ENCODE data around the gene CCDC6. TPM values are rescaled to one million over a fixed set of nuclear protein-coding genes. Genes with fewer than 3 reads are reported as not detected.

The CCDC6 gene
- total and polyA plus RNA-seq, 9 of the 15 experiments (the other 6 are each of a cell fraction or from before 2014, with no cell fraction given), result 10.4 to 41.0 (median 20.9) TPM

DNA sequence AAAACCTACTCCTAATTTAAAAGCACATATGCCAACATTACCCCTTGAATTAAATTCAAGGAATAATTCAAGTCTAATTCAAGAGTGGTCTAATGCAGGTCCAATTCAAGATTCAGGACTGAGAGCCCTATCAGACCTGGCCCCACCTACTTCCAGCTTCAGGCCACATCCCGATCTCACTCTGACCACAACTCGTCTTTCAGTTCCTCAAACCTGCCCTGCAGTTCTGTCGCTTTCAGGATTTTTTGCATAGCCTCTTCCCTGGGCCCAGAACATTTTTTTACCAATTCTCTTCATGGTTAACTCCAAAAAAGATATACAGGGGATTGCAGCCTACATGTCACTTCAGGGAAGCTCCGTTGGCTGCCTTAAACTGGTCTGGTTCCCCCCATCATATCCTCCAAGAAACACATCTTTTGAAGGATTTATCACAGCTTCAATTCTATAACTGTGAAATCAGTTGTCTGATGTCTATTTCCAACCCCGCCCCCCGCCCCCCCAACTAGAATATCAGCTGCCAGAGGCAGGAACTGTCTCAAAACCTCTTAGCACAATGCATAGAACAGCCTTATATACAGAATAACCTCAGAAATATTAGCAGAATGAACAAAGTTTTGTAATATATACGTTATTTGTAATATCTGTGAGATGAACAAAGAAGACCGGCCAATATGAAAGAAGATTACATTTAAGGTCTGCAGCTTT, 20.8 kb downstream of the CCDC6 start (continued):
- TF ChIP-seq MIER1 (IDR thresholded peaks at IDR 0.05; ENCODE audit: low read depth) (no peak), EHMT2 (IDR thresholded peaks at IDR 0.05) (no peak), ETS2 (tag; IDR thresholded peaks at IDR 0.05; ENCODE audit: borderline replicate concordance, poor library complexity, severe bottlenecking) (no peak), CTBP1 (IDR thresholded peaks at IDR 0.05; ENCODE audit: borderline replicate concordance) (peak; percentile 37; the same call in 1 of the 2 replicates), SRSF1 (IDR thresholded peaks at IDR 0.05; ENCODE audit: low read depth, low read length) (no peak), NONO (IDR thresholded peaks at IDR 0.05; ENCODE audit: low read depth in 2 of 2, low read length in 1 of 2) (no peak), FOXJ3 (CRISPR knock-in tag; IDR thresholded peaks at IDR 0.05) (no peak), BCL6 (CRISPR knock-in tag; IDR thresholded peaks at IDR 0.05) (no peak), TCF7L2 (IDR thresholded peaks at IDR 0.05; ENCODE audit: low read depth, low read length) (no peak; the same call in 1 of the 2 replicates), RBM39 (optimal IDR thresholded peaks at IDR 0.05; ENCODE audit: low read depth, low read length) (no peak), ID3 (CRISPR knock-in tag; IDR thresholded peaks at IDR 0.05) (no peak), ID3 (tag; IDR thresholded peaks at IDR 0.05) (no peak), TAF15 (IDR thresholded peaks at IDR 0.05; ENCODE audit: low read depth, low read length) (no peak), ILF3 (IDR thresholded peaks at IDR 0.05; ENCODE audit: borderline replicate concordance) (no peak), POLR2G (IDR thresholded peaks at IDR 0.05; ENCODE audit: low read depth, low read length) (no peak), ZNF140 (CRISPR knock-in tag; IDR thresholded peaks at IDR 0.05) (no peak), U2AF2 (optimal IDR thresholded peaks at IDR 0.05; ENCODE audit: low read depth, low read length) (no peak), FUS (optimal IDR thresholded peaks at IDR 0.05; ENCODE audit: low read depth, low read length) (no peak), MTA2 (IDR thresholded peaks at IDR 0.05; ENCODE audit: low read depth) (no peak), ARID4B (CRISPR knock-in tag; IDR thresholded peaks at IDR 0.05) (no peak), ATF7 (IDR thresholded peaks at IDR 0.05) (0 out of 2 replicates have a peak, but pooled peaks have one; percentile 32), E2F4 (CRISPR knock-in tag; IDR thresholded peaks at IDR 0.05; ENCODE audit: low read depth) (no peak)
- TF ChIP-seq, protein P1, sequence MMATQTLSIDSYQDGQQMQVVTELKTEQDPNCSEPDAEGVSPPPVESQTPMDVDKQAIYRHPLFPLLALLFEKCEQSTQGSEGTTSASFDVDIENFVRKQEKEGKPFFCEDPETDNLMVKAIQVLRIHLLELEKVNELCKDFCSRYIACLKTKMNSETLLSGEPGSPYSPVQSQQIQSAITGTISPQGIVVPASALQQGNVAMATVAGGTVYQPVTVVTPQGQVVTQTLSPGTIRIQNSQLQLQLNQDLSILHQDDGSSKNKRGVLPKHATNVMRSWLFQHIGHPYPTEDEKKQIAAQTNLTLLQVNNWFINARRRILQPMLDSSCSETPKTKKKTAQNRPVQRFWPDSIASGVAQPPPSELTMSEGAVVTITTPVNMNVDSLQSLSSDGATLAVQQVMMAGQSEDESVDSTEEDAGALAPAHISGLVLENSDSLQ (IDR thresholded peaks at IDR 0.05), result 0 out of 2 replicates have a peak, but pooled peaks have one; percentile 5
